Astrocyte (in vitro differentiated cells and primary cell): Measurements from ENCODE around the gene PARP2.
"Not testable (repeated sequence)": the region's sequence is repeated elsewhere in the genome, so short reads cannot be mapped to it uniquely, and the experiment has no call there.

Experiments used
- CTCF ChIP-seq: IDR thresholded peaks from 2 replicates; pipeline ENCODE4 v1.5.1; 2011; ENCODE audit warnings: low read depth, mild to moderate bottlenecking, inconsistent platforms, low read length, moderate library complexity; ENCODE audit not compliant: insufficient read depth
- EZH2 ChIP-seq: IDR thresholded peaks from 2 replicates; pipeline ENCODE4 v1.6.1; 2012; ENCODE audit warnings: mild to moderate bottlenecking, low read length, inconsistent platforms; ENCODE audit not compliant: insufficient read depth

GRCh38 chr14:20341032-20341431 is 2.4 kb upstream of the PARP2 start:
- TF ChIP-seq EZH2, CTCF: not testable (repeated sequence)
